Activated naive CD8-positive, alpha-beta T cell treated with anti-CD3 and anti-CD28 coated beads, Interleukin-2, amount 10 ng/mL, durations not matched to agents 7 days and 5 days (primary cell): Measurements from ENCODE around the gene TSGA10IP. TPM values are rescaled to one million over a fixed set of nuclear protein-coding genes. Genes with fewer than 3 reads are reported as not detected.

Source experiments
- total RNA-seq, 2 experiments: library from RNA; stranded (reverse); gene quantifications; one replicate each; pipeline ENCODE4 v1.2.3, GENCODE V29; 2021

The TSGA10IP gene
- total RNA-seq, 2 experiments from 2014 or later: not detected

Other genes starting within 250 kb of the TSGA10IP start
- gene KAT5, start 233.2 kb upstream of the TSGA10IP start, total RNA-seq: 10 to 100 TPM; 75.6 to 82.6 TPM
- 10 to 100 TPM; 74.8 to 84.2 TPM for gene RNASEH2C, start 224.7 kb upstream of the TSGA10IP start, total RNA-seq
- 10 to 100 TPM; 27.9 to 29.0 TPM for gene AP5B1, start 164.5 kb upstream of the TSGA10IP start, total RNA-seq
- gene OVOL1, start 158.4 kb upstream of the TSGA10IP start, total RNA-seq: under 1 TPM; 0.14 to 0.17 TPM
- gene SNX32, start 111.5 kb upstream of the TSGA10IP start, total RNA-seq: 1 to 10 TPM; 2.6 to 3.6 TPM
- gene CFL1, start 87.3 kb upstream of the TSGA10IP start, total RNA-seq: 1,000 to 10,000 TPM; 1,357 to 1,424 TPM
- 100 to 1,000 TPM; 102 to 110 TPM for gene MUS81, start 85.0 kb upstream of the TSGA10IP start, total RNA-seq
- 10 to 100 TPM; 15.3 to 20.0 TPM for gene EFEMP2, start 72.7 kb upstream of the TSGA10IP start, total RNA-seq
- gene CTSW, start 65.6 kb upstream of the TSGA10IP start, total RNA-seq: 100 to 1,000 TPM; 161 to 175 TPM
- gene FIBP, start 57.0 kb upstream of the TSGA10IP start, total RNA-seq: 10 to 100 TPM; 78.2 to 82.9 TPM
- 10 to 100 TPM; 59.8 to 66.3 TPM for gene CCDC85B, start 54.8 kb upstream of the TSGA10IP start, total RNA-seq
- 1 to 10 TPM; 1.9 to 2.0 TPM for gene FOSL1, start 45.1 kb upstream of the TSGA10IP start, total RNA-seq
- 10 to 100 TPM; 39.8 to 42.8 TPM for gene C11orf68, start 26.4 kb upstream of the TSGA10IP start, total RNA-seq
- gene DRAP1, start 26.1 kb upstream of the TSGA10IP start, total RNA-seq: 100 to 1,000 TPM; 225 to 259 TPM
- 10 to 100 TPM; 79.3 to 83.5 TPM for gene SART1, start 16.3 kb downstream of the TSGA10IP start, total RNA-seq
- 10 to 100 TPM; 53.4 to 57.5 TPM for gene EIF1AD, start 56.7 kb downstream of the TSGA10IP start, total RNA-seq
- 100 to 1,000 TPM; 183 to 187 TPM for gene BANF1, start 57.0 kb downstream of the TSGA10IP start, total RNA-seq
- gene CST6, start 66.5 kb downstream of the TSGA10IP start, total RNA-seq: not detected
- gene CATSPER1, start 81.0 kb downstream of the TSGA10IP start, total RNA-seq: not detected
- gene GAL3ST3, start 103.7 kb downstream of the TSGA10IP start, total RNA-seq: under 1 TPM; 0.14 to 0.44 TPM
- 100 to 1,000 TPM; 231 to 246 TPM for gene SF3B2, start 106.9 kb downstream of the TSGA10IP start, total RNA-seq
- 100 to 1,000 TPM; 138 to 162 TPM for gene PACS1, start 124.8 kb downstream of the TSGA10IP start, total RNA-seq